Peyer's patch (tissue), 4 donors: ENCODE data around the gene GRIA3. TPM values are rescaled to one million over a fixed set of nuclear protein-coding genes. Genes with fewer than 3 reads are reported as not detected.

Source experiments
- DNase-seq, 3 donors: peaks; one replicate each; pipeline ENCODE4 v3.0.0-alpha.2; 2017 to 2019
- H3K27ac ChIP-seq, 4 donors: fragments of 200-600 bp; sonication (generic); one replicate each; pipeline ENCODE4 v1.5.1; 2016 to 2019
- H3K27me3 ChIP-seq, 2 donors: fragments of 200-600 bp; sonication (generic); one replicate each; pipeline ENCODE4 v1.5.1; 2019
- H3K36me3 ChIP-seq, 3 donors: fragments of 200-600 bp; sonication (generic); one replicate each; pipeline ENCODE4 v1.5.1; 2016 to 2019
- H3K4me1 ChIP-seq, 4 donors: fragments of 200-600 bp; sonication (generic); one replicate each; pipeline ENCODE4 v1.5.1; 2016 to 2019
- H3K4me3 ChIP-seq, 4 donors: fragments of 200-600 bp; sonication (generic); 1 replicate in 3 of 4; 2 replicates in 1 of 4; pipeline ENCODE4 v1.5.1; 2016 to 2019; ENCODE audit warnings: mild to moderate bottlenecking in 1 of 4
- H3K9me3 ChIP-seq, 4 donors: fragments of 200-600 bp; sonication (generic); one replicate each; pipeline ENCODE4 v1.5.1; 2016 to 2019; ENCODE audit warnings: mild to moderate bottlenecking in 1 of 4
- POLR2A ChIP-seq, 2 donors: fragments of 450-650 bp; IDR thresholded peaks; one replicate each; pipeline ENCODE4 v1.5.1; 2017; ENCODE audit warnings: antibody characterized with exemption in 2 of 2, mild to moderate bottlenecking in 2 of 2, moderate library complexity in 2 of 2
- total RNA-seq, 4 donors: library from RNA; depleted of rRNA; stranded (reverse); fragments of >200 nt; gene quantifications; one replicate each; pipeline ENCODE4 v1.1.0, GENCODE V29; 2016
- TF ChIP-seq, protein P1 (sequence below), 6 experiments: fragments of 450-650 bp in 4 of 6; fragments of 200-600 bp in 2 of 6; sonication (generic) in 1 of 6; IDR thresholded peaks; one replicate each; pipeline ENCODE4 v1.5.1; 2017 to 2019; ENCODE audit warnings: antibody characterized with exemption in 6 of 6, mild to moderate bottlenecking in 3 of 6, moderate library complexity in 1 of 6

The GRIA3 gene
- total RNA-seq, 4 donors from 2014 or later: 0.47 to 12.4 TPM; not detected in 2

GRCh38 chrX:123303429-123303828 is 119.4 kb downstream of the GRIA3 start:
- no peaks in the 10 kb centered on the region for H3K27me3 ChIP-seq
- no peaks in the 10 kb centered on the region for H3K36me3 ChIP-seq
- no peak overlapping the region for H3K4me3 ChIP-seq
- no peak for TF ChIP-seq POLR2A (IDR thresholded peaks at IDR 0.05)
- TF ChIP-seq, protein P1, sequence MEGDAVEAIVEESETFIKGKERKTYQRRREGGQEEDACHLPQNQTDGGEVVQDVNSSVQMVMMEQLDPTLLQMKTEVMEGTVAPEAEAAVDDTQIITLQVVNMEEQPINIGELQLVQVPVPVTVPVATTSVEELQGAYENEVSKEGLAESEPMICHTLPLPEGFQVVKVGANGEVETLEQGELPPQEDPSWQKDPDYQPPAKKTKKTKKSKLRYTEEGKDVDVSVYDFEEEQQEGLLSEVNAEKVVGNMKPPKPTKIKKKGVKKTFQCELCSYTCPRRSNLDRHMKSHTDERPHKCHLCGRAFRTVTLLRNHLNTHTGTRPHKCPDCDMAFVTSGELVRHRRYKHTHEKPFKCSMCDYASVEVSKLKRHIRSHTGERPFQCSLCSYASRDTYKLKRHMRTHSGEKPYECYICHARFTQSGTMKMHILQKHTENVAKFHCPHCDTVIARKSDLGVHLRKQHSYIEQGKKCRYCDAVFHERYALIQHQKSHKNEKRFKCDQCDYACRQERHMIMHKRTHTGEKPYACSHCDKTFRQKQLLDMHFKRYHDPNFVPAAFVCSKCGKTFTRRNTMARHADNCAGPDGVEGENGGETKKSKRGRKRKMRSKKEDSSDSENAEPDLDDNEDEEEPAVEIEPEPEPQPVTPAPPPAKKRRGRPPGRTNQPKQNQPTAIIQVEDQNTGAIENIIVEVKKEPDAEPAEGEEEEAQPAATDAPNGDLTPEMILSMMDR (IDR thresholded peaks at IDR 0.05): no peak
- H3K9me3 ChIP-seq: no peaks in the 10 kb centered on the region
- H3K27ac ChIP-seq: no peak overlapping the region
- H3K4me1 ChIP-seq: no peaks in the 10 kb centered on the region
- DNase-seq: no peak

DNA sequence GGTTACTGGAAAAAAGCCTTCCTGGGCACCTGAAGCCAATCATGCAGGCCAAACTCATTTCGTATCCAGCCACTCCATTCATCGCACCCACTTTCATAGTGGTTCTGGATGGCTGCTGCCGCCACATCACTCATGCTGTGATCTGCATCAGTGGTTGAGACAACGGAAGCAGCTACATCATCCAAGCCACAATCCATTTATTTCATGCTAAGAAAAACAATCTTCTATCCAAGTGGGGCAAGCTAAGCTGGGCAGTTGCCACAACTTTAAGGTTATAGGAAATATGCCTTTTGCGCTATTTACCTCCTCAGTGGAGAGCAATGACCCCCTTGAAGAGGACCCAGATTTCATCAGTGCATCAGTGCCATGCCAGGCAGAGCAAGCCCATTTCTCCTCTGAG is 124.6 kb downstream of the GRIA3 start:
- Histone ChIP-seq H3K27ac (no peak overlapping the region), H3K36me3 (no peaks in the 10 kb centered on the region), H3K27me3 (no peaks in the 10 kb centered on the region), H3K4me3 (no peak overlapping the region), H3K9me3 (no peaks in the 10 kb centered on the region), H3K4me1 (no peaks in the 10 kb centered on the region)
- DNase-seq: no peak
- TF ChIP-seq, protein P1 (IDR thresholded peaks at IDR 0.05): no peak
- no peak for TF ChIP-seq POLR2A (IDR thresholded peaks at IDR 0.05)

- Histone ChIP-seq H3K4me3 (no peak overlapping the region), H3K27ac (no peak overlapping the region), H3K27me3 (no peaks in the 10 kb centered on the region), H3K36me3 (no peaks in the 10 kb centered on the region), H3K9me3 (no peaks in the 10 kb centered on the region), H3K4me1 (no peaks in the 10 kb centered on the region)
- TF ChIP-seq POLR2A (IDR thresholded peaks at IDR 0.05): no peak
- TF ChIP-seq, protein P1 (IDR thresholded peaks at IDR 0.05): no peak
- no peak for DNase-seq
These were observed 126.0 kb downstream of the GRIA3 start for GRCh38 chrX:123310112-123310511.

DNA sequence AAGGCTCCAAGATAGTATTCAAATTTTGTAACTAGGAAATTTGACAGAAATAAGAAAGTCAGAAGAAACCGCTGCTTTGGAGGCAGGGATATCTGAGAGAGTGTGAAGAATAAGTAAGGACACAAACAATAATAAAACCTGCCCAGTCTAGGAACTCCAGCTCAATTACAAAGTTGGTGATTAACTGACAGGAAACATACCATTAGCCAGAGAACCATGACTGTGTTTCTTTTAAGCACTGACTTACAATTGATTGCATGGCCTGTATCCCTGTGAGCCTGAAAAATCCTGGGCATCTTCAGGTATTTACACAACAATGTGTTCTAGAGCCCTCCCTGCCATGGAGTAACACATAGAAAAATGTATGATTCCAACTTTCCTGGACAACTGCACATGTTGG is 127.4 kb downstream of the GRIA3 start:
- TF ChIP-seq, protein P1 (IDR thresholded peaks at IDR 0.05): no peak
- TF ChIP-seq POLR2A (IDR thresholded peaks at IDR 0.05): no peak
- Histone ChIP-seq H3K9me3 (no peaks in the 10 kb centered on the region), H3K36me3 (no peaks in the 10 kb centered on the region), H3K27me3 (no peaks in the 10 kb centered on the region), H3K4me3 (no peak overlapping the region), H3K27ac (no peak overlapping the region), H3K4me1 (no peaks in the 10 kb centered on the region)
- no peak for DNase-seq

GRCh38 chrX:123313486-123313885 is 129.4 kb downstream of the GRIA3 start:
- H3K9me3 ChIP-seq: no peaks in the 10 kb centered on the region
- H3K4me1 ChIP-seq: no peaks in the 10 kb centered on the region
- H3K27me3 ChIP-seq: no peaks in the 10 kb centered on the region
- TF ChIP-seq, protein P1 (IDR thresholded peaks at IDR 0.05): no peak
- no peak overlapping the region for H3K4me3 ChIP-seq
- no peaks in the 10 kb centered on the region for H3K36me3 ChIP-seq
- no peak for DNase-seq
- no peak overlapping the region for H3K27ac ChIP-seq

DNA sequence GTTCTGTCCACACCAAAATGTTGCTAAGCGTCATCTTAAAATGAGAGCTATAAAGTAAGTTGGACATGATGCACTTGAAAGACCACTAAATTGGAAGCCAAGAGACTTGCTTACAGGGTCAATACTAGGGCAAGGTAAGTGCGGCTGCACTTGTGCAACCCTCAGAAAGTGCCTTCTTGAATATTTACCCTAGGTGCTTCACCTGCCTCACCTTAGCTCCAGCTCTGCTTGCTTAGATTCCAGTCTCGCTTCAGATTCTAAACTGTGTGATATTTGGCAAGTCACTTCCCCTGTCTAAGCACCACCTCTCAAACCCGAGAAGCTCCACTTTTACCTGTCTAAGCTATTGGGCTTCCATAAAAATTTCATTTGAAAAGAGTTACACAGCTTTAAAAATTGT is 136.5 kb downstream of the GRIA3 start:
- Histone ChIP-seq H3K27ac (no peak overlapping the region), H3K4me1 (no peaks in the 10 kb centered on the region), H3K27me3 (no peaks in the 10 kb centered on the region), H3K36me3 (no peaks in the 10 kb centered on the region), H3K4me3 (no peak overlapping the region), H3K9me3 (no peaks in the 10 kb centered on the region)
- no peak for TF ChIP-seq POLR2A (IDR thresholded peaks at IDR 0.05)
- TF ChIP-seq, protein P1 (IDR thresholded peaks at IDR 0.05): no peak
- DNase-seq: no peak
